Stimulated activated naive B cell treated with anti-CD40 and anti-IgM and Interleukin-4, amounts not matched to agents 10 μg/mL and 1 μg/mL and 100 μg/mL, for 72 hours (primary cell): ENCODE data around the gene STPG2.
"Not testable (repeated sequence)": the region's sequence is repeated elsewhere in the genome, so short reads cannot be mapped to it uniquely, and the experiment has no call there.

ENCODE experiments used
- ATAC-seq, 2 donors: fragments of 150-1000 bp; cut with Tn5 transposase; replicated peaks; 2 replicates each; pipeline ENCODE4 v1.10.0; 2021; ENCODE audit warnings: moderate library complexity in 1 of 2
- DNase-seq: peaks from one replicate; pipeline ENCODE4 v3.0.0; 2021
- H3K27ac Mint-ChIP-seq: one replicate; pipeline ENCODE4 v1.8.0; 2022; ENCODE audit warnings: mild to moderate bottlenecking, mixed read lengths
- H3K27me3 Mint-ChIP-seq, 2 donors: one replicate each; pipeline ENCODE4 v1.8.0; 2022; ENCODE audit warnings: mixed read lengths in 2 of 2
- H3K36me3 Mint-ChIP-seq, 2 donors: one replicate each; pipeline ENCODE4 v1.8.0; 2022; ENCODE audit warnings: mixed read lengths in 2 of 2, mild to moderate bottlenecking in 1 of 2
- H3K4me1 Mint-ChIP-seq, 2 donors: one replicate each; pipeline ENCODE4 v1.8.0; 2022; ENCODE audit warnings: mixed read lengths in 2 of 2, mild to moderate bottlenecking in 1 of 2
- H3K4me3 Mint-ChIP-seq, 2 donors: one replicate each; pipeline ENCODE4 v1.8.0; 2022; ENCODE audit warnings: mild to moderate bottlenecking in 2 of 2, mixed read lengths in 2 of 2, moderate library complexity in 1 of 2
- H3K9me3 Mint-ChIP-seq, 2 donors: one replicate each; pipeline ENCODE4 v1.8.0; 2022; ENCODE audit warnings: mixed read lengths in 2 of 2, mild to moderate bottlenecking in 1 of 2

Gene STPG2

DNA sequence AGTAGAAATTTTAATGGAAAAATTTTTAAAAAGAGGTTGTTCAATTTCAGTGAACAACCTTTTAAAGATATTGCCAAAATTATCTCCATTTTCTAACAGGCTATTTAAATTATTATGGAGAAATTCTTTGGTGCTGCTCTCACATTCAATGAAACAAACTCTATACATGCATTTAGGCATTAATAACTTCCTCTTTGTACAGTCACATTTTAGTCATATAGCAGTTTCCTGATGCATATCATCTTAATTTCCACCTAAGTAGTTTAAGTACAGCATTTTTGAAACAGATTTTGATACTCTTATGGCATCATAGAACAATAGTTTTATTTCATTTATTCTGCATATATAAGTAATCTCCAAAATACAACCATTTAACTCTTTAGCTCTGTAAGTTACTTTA is 500.1 kb downstream of the STPG2 start:
- no peaks in the 10 kb centered on the region for H3K4me1 Mint-ChIP-seq
- no peak overlapping the region for H3K27ac Mint-ChIP-seq
- H3K4me3 Mint-ChIP-seq, result no peak overlapping the region
- H3K36me3 Mint-ChIP-seq, result no peaks in the 10 kb centered on the region
- ATAC-seq (no peak), DNase-seq (no peak)
- H3K9me3 Mint-ChIP-seq, result peaks cover 0 to 2% of the 10 kb centered on the region in 2 donors
- H3K27me3 Mint-ChIP-seq, result no peaks in the 10 kb centered on the region

DNA sequence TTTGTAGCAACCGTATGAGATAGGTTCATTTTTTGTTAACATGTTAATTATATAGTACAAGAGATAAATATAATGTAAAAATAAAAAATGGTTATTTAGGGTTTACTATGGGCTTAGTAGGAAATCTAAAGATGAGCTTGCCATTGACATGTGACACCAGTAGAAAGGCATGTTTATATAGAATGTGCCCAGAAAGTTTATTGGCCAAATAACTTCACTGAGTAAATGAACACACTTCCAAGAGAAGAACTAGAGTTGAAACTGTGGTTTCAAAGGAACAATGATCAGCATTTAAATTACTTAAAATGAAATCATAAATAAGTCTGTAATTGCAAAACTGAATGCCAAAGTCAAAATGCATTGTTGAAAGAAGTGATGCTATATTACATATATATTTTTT is 503.3 kb downstream of the STPG2 start:
- ATAC-seq (no peak), DNase-seq (no peak)
- Mint-ChIP-seq H3K27me3 (no peaks in the 10 kb centered on the region), H3K36me3 (no peaks in the 10 kb centered on the region), H3K9me3 (peaks cover 1 to 5% of the 10 kb centered on the region in 2 donors), H3K4me1 (no peaks in the 10 kb centered on the region), H3K4me3 (no peak overlapping the region), H3K27ac (no peak overlapping the region)

DNA sequence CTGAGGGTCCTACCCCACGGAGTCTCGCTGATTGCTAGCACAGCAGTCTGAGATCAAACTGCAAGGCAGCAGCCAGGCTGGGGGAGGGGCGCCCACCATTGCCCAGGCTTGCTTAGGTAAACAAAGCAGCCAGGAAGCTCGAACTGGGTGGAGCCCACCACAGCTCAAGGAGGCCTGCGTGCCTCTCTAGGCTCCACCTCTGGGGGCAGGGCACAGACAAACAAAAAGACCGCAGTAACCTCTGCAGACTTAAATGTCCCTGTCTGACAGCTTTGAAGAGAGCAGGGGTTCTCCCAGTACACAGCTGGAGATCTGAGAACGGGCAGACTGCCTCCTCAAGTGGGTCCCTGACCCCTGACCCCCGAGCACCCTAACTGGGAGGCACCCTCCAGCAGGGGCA is 509.4 kb downstream of the STPG2 start:
- not testable (repeated sequence) for H3K27ac Mint-ChIP-seq, H3K36me3 Mint-ChIP-seq, H3K4me1 Mint-ChIP-seq, ATAC-seq, H3K9me3 Mint-ChIP-seq, DNase-seq, H3K4me3 Mint-ChIP-seq, H3K27me3 Mint-ChIP-seq

DNA sequence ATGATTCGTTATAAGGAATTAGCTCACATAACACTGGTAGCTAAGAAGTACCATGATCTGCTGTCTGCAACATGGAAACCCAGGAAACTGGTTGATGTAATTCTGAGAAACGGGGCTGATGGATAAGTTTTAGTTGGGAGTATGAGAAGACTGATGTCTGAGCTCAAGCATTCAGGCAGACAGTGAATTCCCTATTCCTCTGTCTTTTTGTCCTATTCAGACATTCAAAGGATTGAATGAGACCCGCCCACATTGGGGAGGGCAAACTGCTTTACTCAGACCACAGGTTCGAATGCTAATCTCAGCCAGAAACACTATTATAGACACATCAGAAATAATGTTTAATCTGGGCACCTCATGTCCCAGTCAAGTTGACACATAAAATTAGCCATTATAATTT is 515.5 kb downstream of the STPG2 start:
- Mint-ChIP-seq H3K27ac (no peak overlapping the region), H3K9me3 (peaks cover 17 to 20% of the 10 kb centered on the region in 2 donors), H3K36me3 (no peaks in the 10 kb centered on the region), H3K4me3 (no peak overlapping the region), H3K4me1 (no peaks in the 10 kb centered on the region), H3K27me3 (no peaks in the 10 kb centered on the region)
- ATAC-seq, result no peak
- no peak for DNase-seq

DNA sequence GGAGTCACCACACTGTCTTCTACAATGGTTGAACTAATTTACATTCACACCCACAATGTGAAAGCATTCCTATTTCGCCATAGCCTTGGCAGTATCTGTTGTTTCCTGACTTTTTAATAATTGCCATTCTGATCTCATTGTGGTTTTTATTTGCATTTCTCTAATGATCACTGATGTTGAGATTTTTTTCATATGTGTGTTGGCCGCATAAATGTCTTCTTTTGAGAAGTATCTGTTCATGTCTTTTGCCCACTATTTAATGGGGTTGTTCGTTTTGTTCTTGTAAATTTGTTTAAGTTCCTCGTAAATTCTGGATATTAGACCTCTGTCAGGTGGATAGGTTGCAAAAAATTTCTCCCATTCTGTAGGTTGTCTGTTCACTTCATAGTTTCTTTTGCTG is 519.1 kb downstream of the STPG2 start:
- H3K4me3 Mint-ChIP-seq, result no peak overlapping the region
- H3K27ac Mint-ChIP-seq, result no peak overlapping the region
- H3K4me1 Mint-ChIP-seq, result no peaks in the 10 kb centered on the region
- no peaks in the 10 kb centered on the region for H3K36me3 Mint-ChIP-seq
- DNase-seq (no peak), ATAC-seq (no peak)
- H3K9me3 Mint-ChIP-seq, result peaks cover 24 to 26% of the 10 kb centered on the region in 2 donors
- no peaks in the 10 kb centered on the region for H3K27me3 Mint-ChIP-seq

DNA sequence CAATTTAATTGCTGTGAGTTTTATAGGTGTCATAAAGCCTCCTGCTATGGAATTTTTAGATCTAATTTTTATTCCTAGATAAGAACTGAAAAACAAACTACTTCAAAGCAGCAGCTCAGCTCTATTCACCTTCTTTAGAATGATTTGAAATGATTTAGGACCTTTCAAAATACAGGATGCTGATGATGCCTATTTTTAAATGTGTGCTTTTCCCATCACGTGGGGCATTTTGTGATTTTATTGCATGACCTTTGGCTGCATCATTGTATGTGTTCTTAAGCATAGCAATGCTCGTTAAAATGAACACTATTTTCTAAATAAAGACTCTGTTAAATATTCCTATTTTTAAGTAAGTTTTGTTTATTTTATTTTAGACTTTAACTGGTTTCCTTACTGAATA is 537.3 kb downstream of the STPG2 start:
- H3K9me3 Mint-ChIP-seq, result peaks cover 0 to 1% of the 10 kb centered on the region in 2 donors
- H3K4me1 Mint-ChIP-seq, result no peaks in the 10 kb centered on the region
- DNase-seq (no peak), ATAC-seq (no peak)
- H3K27me3 Mint-ChIP-seq, result no peaks in the 10 kb centered on the region
- H3K27ac Mint-ChIP-seq, result no peak overlapping the region
- H3K4me3 Mint-ChIP-seq, result no peak overlapping the region
- no peaks in the 10 kb centered on the region for H3K36me3 Mint-ChIP-seq

DNA sequence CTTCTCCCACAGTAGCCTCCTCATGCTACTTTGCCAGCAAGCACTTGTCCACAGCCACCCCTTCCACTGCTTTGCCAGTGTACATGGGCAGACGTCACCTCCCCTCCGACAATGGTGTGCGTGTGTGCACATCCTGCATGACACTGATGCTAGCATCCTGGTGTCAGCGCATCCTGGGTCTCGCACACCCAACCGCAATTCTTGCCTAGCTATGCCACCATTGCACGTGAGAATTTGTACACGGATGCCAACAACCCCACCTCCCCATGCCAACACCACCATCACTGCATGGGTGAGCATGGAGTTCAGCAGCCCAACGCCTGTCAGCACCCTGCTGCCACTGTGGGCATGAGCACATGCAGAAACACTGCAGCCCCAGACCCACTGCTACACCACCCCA is 550.0 kb downstream of the STPG2 start:
- no peak for DNase-seq
- Mint-ChIP-seq H3K36me3 (no peaks in the 10 kb centered on the region), H3K27me3 (no peaks in the 10 kb centered on the region), H3K4me3 (no peak overlapping the region), H3K9me3 (peaks cover 8 to 14% of the 10 kb centered on the region in 2 donors), H3K27ac (no peak overlapping the region), H3K4me1 (no peaks in the 10 kb centered on the region)
- peak in 1 of 2 donors; percentile 5 for ATAC-seq

DNA sequence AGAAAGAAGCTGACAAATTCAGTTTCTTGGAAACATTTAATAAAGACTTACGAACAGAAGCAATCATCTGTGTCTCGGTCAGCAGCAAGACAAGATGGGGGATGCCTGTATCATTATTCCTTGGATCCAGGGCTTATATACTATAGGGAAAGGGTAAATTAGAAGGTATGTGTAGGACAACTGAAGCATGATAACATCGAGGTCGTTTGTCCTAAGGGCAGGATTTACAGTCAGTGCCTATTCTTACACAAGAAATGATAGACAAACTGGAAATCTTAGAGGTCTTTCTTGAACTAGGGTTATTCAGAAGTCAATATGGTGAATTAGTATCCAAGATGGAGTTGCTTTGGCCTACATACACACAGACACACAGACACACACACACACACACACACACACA is 553.0 kb downstream of the STPG2 start:
- no peaks in the 10 kb centered on the region for H3K4me1 Mint-ChIP-seq
- DNase-seq, result no peak

DNA sequence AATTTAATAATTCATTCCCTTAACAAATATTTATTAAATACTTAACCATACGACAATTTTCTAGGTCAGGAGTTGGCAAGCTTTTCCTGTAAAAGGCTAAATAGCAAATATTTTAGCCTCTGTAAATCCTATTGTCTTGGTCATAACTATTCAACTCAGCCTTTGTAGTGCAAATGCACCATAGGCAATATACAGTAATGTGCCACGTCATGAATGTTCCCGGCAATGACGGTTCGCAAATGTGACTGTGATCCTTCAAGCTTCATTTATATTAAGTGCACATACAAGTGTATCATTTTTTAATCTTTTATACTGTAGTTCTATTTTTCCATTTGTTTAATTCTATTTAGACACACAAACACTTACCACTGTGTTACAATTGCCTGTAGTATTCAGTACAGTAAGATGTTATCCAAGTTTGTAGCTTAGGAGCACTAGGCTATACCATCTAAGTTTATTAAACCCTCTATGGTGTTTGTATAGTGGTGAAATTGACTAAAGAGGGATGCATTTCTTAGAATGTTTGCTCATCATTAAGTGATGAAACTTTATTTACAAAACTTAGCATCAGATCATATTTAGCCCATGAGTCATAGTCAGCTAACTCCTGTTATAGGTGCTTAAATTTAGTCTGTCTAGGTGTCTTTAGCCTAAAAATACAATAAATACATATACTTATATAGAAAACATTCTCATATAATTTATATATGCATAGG is 553.6 kb downstream of the STPG2 start:
- DNase-seq (no peak), ATAC-seq (no peak)
- H3K4me3 Mint-ChIP-seq, result no peak overlapping the region
- H3K9me3 Mint-ChIP-seq, result peaks cover 6 to 10% of the 10 kb centered on the region in 2 donors
- no peaks in the 10 kb centered on the region for H3K4me1 Mint-ChIP-seq
- H3K36me3 Mint-ChIP-seq, result no peaks in the 10 kb centered on the region
- no peaks in the 10 kb centered on the region for H3K27me3 Mint-ChIP-seq
- H3K27ac Mint-ChIP-seq, result no peak overlapping the region

More for the DNA sequence above, 553.0 kb downstream of the STPG2 start:
- Mint-ChIP-seq H3K27me3 (no peaks in the 10 kb centered on the region), H3K27ac (no peak overlapping the region), H3K36me3 (no peaks in the 10 kb centered on the region), H3K9me3 (peaks cover 6 to 10% of the 10 kb centered on the region in 2 donors), H3K4me3 (no peak overlapping the region)
- ATAC-seq, result no peak

DNA sequence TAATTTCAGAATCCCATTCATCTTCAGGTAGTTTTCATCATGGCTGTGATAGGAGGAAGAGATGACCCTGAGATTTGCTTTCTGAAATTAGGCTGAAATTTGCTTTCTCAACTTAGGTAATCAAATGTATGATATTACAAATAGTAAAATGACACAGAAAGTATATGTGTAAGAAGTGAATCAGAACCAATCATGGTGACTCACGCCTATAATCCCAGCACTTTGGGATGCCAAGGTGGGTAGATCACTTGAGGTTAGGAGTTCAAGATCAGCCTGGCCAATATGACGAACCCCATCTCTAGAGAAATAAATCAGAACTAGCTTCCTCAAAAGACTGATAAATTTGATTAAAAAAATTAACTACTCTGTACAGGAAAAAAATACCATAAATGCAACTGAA is 555.4 kb downstream of the STPG2 start:
- DNase-seq (no peak), ATAC-seq (no peak)
- Mint-ChIP-seq H3K4me1 (no peaks in the 10 kb centered on the region), H3K27me3 (no peaks in the 10 kb centered on the region), H3K9me3 (no peaks in the 10 kb centered on the region), H3K4me3 (no peak overlapping the region), H3K27ac (no peak overlapping the region), H3K36me3 (no peaks in the 10 kb centered on the region)

DNA sequence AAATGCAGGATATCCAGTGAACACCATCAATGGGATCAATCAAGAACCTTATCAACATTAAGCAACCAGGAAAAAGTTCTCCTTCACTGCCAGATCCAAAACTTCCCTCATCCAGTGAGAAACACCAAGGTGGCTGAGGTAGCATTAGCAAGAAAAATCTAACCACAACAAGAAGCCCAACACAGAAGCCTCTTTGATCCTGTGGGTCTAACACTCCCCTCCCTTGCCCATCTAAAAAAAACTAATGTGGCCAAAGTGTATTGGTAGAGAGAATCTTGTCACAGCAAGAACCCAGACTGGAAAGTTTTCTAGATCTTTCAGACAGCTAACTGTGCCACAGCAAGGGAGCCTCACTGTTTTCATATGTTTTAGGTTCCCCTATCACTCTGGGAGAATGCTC is 558.0 kb downstream of the STPG2 start:
- Mint-ChIP-seq H3K36me3 (no peaks in the 10 kb centered on the region), H3K9me3 (no peaks in the 10 kb centered on the region), H3K4me3 (no peak overlapping the region), H3K27ac (no peak overlapping the region), H3K27me3 (no peaks in the 10 kb centered on the region), H3K4me1 (no peaks in the 10 kb centered on the region)
- no peak for DNase-seq
- no peak for ATAC-seq

DNA sequence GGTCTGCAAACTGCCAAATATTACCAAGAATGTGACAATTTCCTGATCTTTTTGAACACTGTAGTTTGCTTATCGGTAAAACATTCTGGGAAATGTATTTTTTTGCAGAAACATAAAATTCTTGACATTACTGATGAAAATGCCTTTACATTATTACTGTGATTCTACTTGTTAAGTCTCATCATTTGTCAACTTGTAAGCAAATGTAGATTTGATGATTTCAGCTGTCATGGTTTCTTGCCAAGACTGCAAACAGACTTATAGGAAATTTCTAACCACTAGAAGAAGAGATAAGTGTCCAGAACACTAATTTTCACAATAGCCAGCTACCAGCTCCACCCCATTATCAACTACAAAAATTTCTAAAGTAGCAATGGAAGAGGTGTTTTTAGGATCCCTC is 560.4 kb downstream of the STPG2 start:
- ATAC-seq (no peak), DNase-seq (no peak)
- no peaks in the 10 kb centered on the region for H3K36me3 Mint-ChIP-seq
- no peak overlapping the region for H3K27ac Mint-ChIP-seq
- H3K4me3 Mint-ChIP-seq, result no peak overlapping the region
- no peaks in the 10 kb centered on the region for H3K9me3 Mint-ChIP-seq
- H3K27me3 Mint-ChIP-seq, result no peaks in the 10 kb centered on the region
- H3K4me1 Mint-ChIP-seq, result no peaks in the 10 kb centered on the region

DNA sequence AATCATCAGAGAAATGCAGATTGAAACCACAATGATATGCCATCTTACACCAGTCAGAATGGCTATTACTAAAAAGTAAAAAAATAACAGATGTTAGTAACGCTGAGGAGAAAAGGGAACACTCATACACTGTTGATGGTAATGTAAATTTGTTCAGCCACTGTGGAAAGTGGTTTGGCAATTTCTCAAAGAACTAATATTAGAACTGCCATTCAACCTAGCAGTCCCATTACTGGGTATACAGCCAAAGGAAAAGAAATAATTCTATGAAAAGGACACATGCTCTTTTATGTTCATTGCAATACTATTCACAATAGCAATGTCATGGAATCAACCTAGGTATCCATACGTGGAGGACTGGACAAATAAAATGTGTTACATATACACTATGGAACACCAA is 566.3 kb downstream of the STPG2 start:
- DNase-seq (no peak), ATAC-seq (no peak)
- peaks cover 0 to 4% of the 10 kb centered on the region in 2 donors for H3K9me3 Mint-ChIP-seq
- no peak overlapping the region for H3K27ac Mint-ChIP-seq
- no peaks in the 10 kb centered on the region for H3K27me3 Mint-ChIP-seq
- no peaks in the 10 kb centered on the region for H3K4me1 Mint-ChIP-seq
- no peaks in the 10 kb centered on the region for H3K36me3 Mint-ChIP-seq
- no peak overlapping the region for H3K4me3 Mint-ChIP-seq

DNA sequence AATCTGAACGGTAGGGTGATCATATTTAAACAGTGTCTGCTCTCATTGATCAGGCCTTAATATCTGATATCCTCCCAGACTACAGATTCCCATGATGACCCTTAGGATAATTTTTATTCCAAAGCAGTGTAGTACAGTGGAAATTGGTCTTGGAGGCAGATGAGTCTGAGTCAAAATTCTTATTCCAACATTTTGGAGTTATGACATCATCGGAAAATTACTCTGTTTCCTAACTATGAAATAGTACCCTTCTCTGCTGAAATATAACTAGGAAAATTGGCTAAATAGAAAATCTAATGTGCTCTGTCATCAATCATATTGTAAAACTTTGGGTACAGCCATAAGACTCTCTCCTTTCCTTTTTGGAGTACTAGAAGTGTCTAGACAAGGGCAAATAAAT is 583.3 kb downstream of the STPG2 start:
- Mint-ChIP-seq H3K4me3 (no peak overlapping the region), H3K27me3 (no peaks in the 10 kb centered on the region), H3K9me3 (peaks cover 13 to 14% of the 10 kb centered on the region in 2 donors), H3K4me1 (no peaks in the 10 kb centered on the region), H3K36me3 (no peaks in the 10 kb centered on the region), H3K27ac (no peak overlapping the region)
- no peak for ATAC-seq
- no peak for DNase-seq

DNA sequence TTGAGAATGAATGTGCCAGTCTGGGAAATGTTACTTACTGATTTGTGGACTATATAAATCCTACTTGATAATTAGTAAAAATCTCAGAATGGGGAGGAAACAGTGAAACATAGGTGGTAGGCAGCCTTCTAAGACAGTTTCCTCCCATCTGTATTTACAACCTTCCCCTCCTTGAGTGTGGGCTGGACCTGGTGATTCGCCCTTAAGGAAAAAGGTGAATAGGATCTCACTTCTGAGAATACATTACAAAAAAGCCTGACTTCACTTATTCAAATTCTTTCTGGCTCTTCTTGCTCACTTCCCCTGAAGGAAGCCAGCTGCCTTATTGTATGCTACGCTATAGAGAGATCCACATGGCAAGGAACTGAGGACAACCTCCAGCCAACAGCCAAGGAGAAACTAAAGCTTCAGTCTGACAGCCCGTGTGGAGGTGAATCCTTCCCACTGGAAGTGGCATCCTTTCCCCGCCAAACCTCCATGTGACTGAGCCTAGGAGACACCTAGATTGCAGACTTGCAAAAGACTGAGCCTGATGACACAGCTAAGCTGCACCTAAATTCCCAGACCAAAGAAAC is 585.0 kb downstream of the STPG2 start:
- no peaks in the 10 kb centered on the region for H3K27me3 Mint-ChIP-seq
- no peak for DNase-seq
- no peak overlapping the region for H3K27ac Mint-ChIP-seq
- no peak overlapping the region for H3K4me3 Mint-ChIP-seq
- ATAC-seq, result no peak
- H3K36me3 Mint-ChIP-seq, result no peaks in the 10 kb centered on the region
- H3K9me3 Mint-ChIP-seq, result peaks cover 7 to 9% of the 10 kb centered on the region in 2 donors
- H3K4me1 Mint-ChIP-seq, result no peaks in the 10 kb centered on the region
